ENCODE results near the gene CD1E. TPM values are rescaled to one million over a fixed set of nuclear protein-coding genes. Genes with fewer than 3 reads are reported as not detected.

Gene CD1E
- total RNA-seq (2022; extraction: Qiagen RNA extraction), result not detected in 5 replicates

DNA sequence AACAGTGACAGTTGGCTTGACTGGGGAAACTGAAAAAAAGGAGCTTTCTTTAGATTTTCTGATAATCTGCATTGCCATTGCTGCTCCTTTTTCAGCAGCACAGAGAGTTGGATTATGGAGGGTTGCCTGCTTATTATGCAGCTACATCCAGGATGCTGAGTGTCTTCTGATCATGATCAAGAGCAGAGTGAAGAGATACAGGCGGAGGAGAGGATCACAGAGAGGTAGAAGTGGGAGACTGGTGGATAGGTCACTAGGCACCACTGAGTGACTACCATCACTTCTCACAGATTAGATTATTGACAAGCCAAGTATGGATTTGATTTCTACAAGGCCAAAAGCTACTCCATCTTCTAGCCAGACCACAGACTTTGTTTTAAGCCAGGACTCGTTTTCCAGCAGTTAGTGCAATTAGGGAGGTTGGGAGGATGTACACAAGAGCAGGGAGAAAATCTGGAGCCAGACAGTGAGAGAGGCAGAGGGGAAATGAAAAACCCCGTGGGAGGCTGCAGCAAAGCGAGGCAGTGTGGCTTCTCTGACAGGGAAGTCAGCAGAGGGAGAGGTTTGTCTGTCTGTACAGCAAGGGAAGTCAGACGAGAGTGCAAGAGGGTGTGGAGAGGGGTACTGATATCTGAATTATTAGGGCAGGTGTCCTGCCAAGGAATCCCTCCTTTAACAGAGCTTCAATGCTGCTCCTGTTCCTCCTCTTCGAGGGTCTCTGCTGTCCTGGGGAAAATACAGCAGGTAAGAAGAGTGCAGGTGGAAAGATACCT, at the start of gene CD1E:
Gene CD1E (plus strand): TSS at position 592 of the 773 bp plus-strand sequence. CDS start 95 bp downstream, at position 687.

DNA sequence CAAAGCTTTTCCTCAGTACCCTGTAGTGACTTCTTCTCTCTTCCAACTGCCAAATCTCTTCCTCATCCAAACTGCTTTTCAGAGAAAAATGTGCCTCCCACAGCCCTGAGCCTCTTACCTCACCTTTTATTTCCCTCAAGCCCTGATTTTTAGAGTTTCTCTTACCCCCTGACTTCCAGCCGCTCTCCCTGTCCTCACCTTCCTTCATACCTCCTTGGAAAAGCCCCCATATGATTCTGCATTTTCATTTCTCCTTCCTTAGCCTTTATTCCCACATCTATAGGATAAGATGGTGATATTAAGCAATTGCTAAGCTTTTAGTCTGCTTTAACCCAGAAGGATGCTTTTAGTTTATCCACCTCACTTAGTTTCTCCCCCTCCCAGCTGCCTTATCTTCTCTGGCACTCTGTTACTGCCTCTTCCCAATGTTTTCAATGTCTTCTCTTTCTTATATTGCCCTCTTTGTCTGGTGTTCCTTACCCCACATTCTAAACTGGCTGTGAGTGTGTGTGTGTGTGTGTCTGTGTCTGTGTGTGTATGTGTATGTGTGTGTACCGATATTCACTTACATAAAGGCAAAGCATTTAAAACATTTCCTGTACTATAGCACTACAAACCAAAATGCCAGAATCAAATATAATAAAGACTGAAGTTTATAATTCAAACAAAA, 22.1 kb upstream of the CD1E start, which contains the start of gene CD1B:
Gene CD1B (minus strand): TSS at position 51 of the 670 bp plus-strand sequence. CDS start 108 bp downstream, outside the sequence.

GRCh38 chr1:158398818-158399514, 45.3 kb downstream of the CD1E start, which contains the start of gene OR10T2:
OR10T2 (minus strand) TSS chr1:158399466; CDS start chr1:158399466, 0 bp downstream.

Other genes starting within 250 kb of the CD1E start
- gene CD1D, start 173.0 kb upstream of the CD1E start, total RNA-seq (2022; extraction: Qiagen RNA extraction), result 0.03 to 0.06 TPM (median 0.05 TPM) in 4 of 5 replicates, not detected in the other
- gene CD1A, start 99.5 kb upstream of the CD1E start, total RNA-seq (2022; extraction: Qiagen RNA extraction), result not detected in 5 replicates
- not detected in 5 replicates for gene CD1C, start 64.0 kb upstream of the CD1E start, total RNA-seq (2022; extraction: Qiagen RNA extraction)
- not detected in 5 replicates for gene CD1B, start 22.4 kb upstream of the CD1E start, total RNA-seq (2022; extraction: Qiagen RNA extraction)
- not detected in 5 replicates for gene OR10T2, start 45.6 kb downstream of the CD1E start, total RNA-seq (2022; extraction: Qiagen RNA extraction)
- gene OR10K2, start 72.3 kb downstream of the CD1E start, total RNA-seq (2022; extraction: Qiagen RNA extraction), result not detected in 5 replicates
- gene OR10K1, start 107.9 kb downstream of the CD1E start, total RNA-seq (2022; extraction: Qiagen RNA extraction), result not detected in 5 replicates
- gene OR10R2, start 118.3 kb downstream of the CD1E start, total RNA-seq (2022; extraction: Qiagen RNA extraction), result not detected in 5 replicates
- gene OR6Y1, start 200.5 kb downstream of the CD1E start, total RNA-seq (2022; extraction: Qiagen RNA extraction), result not detected in 5 replicates
- not detected in 5 replicates for gene OR6P1, start 216.7 kb downstream of the CD1E start, total RNA-seq (2022; extraction: Qiagen RNA extraction)
- gene OR10X1, start 226.0 kb downstream of the CD1E start, total RNA-seq (2022; extraction: Qiagen RNA extraction), result not detected in 5 replicates

Measured in A549 treated with dexamethasone at 1 μM for 4 hours (cell line).